ENCODE data around the gene PLAC8. TPM values are rescaled to one million over a fixed set of nuclear protein-coding genes. Genes with fewer than 3 reads are reported as not detected.

Gene PLAC8
- total RNA-seq, 6 experiments from 2014 or later: 1.8 to 7.4 (median 5.7) TPM

DNA sequence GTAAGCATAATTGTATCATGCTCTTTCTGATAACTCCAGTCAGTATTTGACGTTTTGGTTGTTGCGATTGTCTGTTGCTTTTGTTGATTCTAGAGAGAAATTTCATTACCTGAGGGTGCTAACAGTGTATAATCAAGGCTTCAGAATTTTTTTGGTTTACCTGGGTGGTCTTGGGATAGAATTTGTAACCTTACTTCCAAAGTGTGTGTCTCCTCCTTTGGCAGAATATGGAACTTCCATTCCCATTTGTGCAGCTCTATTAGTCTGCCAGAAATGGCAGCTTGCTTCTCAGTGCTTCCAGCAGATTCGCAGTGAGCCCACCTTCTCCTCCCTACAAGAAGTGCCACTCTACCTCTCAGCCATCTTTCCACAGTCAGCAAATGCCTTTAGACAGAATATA is 74.3 kb downstream of the PLAC8 start:
- Mint-ChIP-seq H3K27me3 (ENCODE audit: insufficient read depth) (peaks cover 1% of the 10 kb centered on the region), H3K27ac (no peak overlapping the region), H3K36me3 (ENCODE audit: low read depth) (no peaks in the 10 kb centered on the region; the same call in 1 of the 2 replicates), H3K4me3 (no peak overlapping the region), H3K4me1 (ENCODE audit: low read depth) (peaks cover 42% of the 10 kb centered on the region), H3K9me3 (no peaks in the 10 kb centered on the region)
- DNase-seq: no peak
- TF ChIP-seq, protein P1, sequence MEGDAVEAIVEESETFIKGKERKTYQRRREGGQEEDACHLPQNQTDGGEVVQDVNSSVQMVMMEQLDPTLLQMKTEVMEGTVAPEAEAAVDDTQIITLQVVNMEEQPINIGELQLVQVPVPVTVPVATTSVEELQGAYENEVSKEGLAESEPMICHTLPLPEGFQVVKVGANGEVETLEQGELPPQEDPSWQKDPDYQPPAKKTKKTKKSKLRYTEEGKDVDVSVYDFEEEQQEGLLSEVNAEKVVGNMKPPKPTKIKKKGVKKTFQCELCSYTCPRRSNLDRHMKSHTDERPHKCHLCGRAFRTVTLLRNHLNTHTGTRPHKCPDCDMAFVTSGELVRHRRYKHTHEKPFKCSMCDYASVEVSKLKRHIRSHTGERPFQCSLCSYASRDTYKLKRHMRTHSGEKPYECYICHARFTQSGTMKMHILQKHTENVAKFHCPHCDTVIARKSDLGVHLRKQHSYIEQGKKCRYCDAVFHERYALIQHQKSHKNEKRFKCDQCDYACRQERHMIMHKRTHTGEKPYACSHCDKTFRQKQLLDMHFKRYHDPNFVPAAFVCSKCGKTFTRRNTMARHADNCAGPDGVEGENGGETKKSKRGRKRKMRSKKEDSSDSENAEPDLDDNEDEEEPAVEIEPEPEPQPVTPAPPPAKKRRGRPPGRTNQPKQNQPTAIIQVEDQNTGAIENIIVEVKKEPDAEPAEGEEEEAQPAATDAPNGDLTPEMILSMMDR (IDR thresholded peaks at IDR 0.05): peak; percentile 52

Other genes starting within 250 kb of the PLAC8 start
- gene SEC31A, start 223.6 kb downstream of the PLAC8 start, total RNA-seq (2021; fragmentation: NEBNext Ultra II Directional; extraction: Animal tissue kit (Norgen Biotek cat#: 25700)): 100 to 1,000 TPM; 304 to 395 (median 384) TPM
- 1 to 10 TPM in 5 of 6 experiments, under 1 TPM in 1; 0.87 to 2.2 (median 1.5) TPM for gene THAP9, start 214.0 kb downstream of the PLAC8 start, total RNA-seq (2021; fragmentation: NEBNext Ultra II Directional; extraction: Animal tissue kit (Norgen Biotek cat#: 25700))
- 10 to 100 TPM; 13.8 to 20.5 (median 18.6) TPM for gene LIN54, start 103.9 kb downstream of the PLAC8 start, total RNA-seq (2021; fragmentation: NEBNext Ultra II Directional; extraction: Animal tissue kit (Norgen Biotek cat#: 25700))
- 10 to 100 TPM; 56.4 to 73.6 (median 69.2) TPM for gene COPS4, start 79.5 kb downstream of the PLAC8 start, total RNA-seq (2021; fragmentation: NEBNext Ultra II Directional; extraction: Animal tissue kit (Norgen Biotek cat#: 25700))
- 10 to 100 TPM; 15.4 to 23.2 (median 20.6) TPM for gene COQ2, start 170.1 kb upstream of the PLAC8 start, total RNA-seq (2021; fragmentation: NEBNext Ultra II Directional; extraction: Animal tissue kit (Norgen Biotek cat#: 25700))
- gene HPSE, start 220.1 kb upstream of the PLAC8 start, total RNA-seq (2021; fragmentation: NEBNext Ultra II Directional; extraction: Animal tissue kit (Norgen Biotek cat#: 25700)): 1 to 10 TPM in 2 of 6 experiments, under 1 TPM in 4; 0.33 to 1.0 (median 0.83) TPM